GM18498 (cell line): ENCODE data around the gene NME9.

Source experiments
- ATAC-seq: cut with Tn5 transposase; IDR thresholded peaks from one replicate; pipeline ENCODE4 v1.9.1; 2021; ENCODE audit warnings: mild to moderate bottlenecking, moderate library complexity; ENCODE audit not compliant: unreplicated experiment

NME9 gene

DNA sequence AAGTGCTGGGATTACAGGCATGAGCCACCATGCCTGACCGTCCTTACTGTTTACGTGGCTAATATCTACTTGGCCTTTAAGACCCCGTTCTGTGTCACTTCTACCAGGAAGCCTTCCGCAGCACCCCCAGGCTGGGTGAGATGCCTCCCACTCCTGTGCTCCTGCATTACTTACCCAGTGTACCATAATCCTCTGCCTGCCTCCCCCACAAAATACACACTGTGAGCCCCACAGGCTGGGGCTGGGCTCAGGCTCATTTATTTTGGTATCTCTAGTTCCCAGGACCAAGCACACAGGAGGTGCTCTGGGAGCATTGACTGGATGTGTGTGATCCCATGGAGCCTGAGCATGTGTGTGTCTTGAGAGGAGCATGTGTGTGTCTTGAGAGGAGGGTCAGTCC, 33.7 kb upstream of the NME9 start:
- ATAC-seq = no peak

DNA sequence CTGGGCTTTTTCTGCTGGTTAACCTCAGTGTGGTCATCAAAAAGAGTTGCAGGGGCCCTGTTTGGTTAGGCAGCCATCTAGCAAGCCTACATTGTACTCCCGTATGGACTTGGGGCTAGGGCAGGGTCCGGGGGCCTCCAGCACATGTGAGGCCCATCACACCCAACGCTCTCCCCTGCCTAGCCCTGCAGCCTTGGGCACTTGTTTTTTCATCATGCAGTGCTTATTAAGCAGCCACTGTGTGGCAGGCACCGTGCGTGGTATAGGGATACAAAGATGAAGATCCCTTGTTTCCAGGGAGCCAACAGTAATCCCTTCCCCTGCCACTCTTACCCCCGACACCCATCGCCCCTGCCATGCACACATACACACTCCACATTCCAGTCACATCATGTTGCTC, 32.9 kb upstream of the NME9 start:
- no peak for ATAC-seq

DNA sequence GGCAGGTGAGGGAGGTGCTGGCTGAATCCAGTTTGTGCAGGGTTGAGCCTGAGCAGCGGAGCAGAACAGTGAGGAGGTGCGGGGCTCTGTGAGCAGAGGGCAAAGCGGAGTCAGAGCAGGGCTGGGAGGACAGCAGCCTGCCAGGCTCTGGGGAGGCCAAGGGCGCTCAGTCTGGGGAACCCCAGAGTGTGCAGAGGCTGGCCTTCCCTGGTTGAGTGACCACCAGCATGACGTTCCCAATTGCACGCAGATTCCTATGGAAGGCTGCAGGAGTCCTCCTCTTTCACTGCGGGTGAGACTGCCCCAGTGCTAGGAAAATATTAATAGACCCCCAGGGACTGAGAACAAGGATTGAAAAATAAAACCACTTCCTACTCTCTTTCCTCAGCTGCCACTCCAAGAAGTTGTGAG, 31.9 kb upstream of the NME9 start:
- no peak for ATAC-seq

DNA sequence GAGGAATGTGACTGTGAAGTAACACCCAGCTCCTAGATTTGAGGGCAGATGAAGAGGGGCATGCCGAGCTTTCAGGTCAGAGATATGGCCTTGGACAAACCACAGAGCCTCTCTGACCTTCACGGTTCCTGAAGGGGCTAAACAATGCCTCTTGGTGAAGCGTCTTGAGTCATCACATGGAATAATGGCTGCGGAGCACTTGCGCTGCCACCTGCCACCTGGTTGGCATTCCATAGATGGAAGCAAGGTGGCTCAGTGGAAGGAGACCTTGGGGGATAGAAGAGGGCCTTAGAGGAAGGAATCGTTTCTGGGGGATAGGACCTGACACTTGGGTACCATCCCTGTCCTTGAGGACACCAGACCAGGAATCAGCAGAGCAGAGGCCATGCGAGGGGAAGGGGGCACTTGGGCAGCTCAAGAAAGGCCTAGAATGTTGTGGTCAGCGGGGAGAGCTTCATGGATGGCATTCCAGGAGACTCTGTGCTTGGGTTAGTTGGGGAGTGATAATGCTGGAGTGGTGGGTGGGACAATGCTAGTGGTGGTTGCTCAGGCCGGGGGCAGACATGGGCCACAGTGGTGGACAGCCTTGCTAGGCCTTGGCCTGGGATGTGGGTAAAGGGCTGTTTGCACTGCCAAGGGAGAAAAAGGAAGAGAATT, 31.3 kb upstream of the NME9 start:
- ATAC-seq = no peak

DNA sequence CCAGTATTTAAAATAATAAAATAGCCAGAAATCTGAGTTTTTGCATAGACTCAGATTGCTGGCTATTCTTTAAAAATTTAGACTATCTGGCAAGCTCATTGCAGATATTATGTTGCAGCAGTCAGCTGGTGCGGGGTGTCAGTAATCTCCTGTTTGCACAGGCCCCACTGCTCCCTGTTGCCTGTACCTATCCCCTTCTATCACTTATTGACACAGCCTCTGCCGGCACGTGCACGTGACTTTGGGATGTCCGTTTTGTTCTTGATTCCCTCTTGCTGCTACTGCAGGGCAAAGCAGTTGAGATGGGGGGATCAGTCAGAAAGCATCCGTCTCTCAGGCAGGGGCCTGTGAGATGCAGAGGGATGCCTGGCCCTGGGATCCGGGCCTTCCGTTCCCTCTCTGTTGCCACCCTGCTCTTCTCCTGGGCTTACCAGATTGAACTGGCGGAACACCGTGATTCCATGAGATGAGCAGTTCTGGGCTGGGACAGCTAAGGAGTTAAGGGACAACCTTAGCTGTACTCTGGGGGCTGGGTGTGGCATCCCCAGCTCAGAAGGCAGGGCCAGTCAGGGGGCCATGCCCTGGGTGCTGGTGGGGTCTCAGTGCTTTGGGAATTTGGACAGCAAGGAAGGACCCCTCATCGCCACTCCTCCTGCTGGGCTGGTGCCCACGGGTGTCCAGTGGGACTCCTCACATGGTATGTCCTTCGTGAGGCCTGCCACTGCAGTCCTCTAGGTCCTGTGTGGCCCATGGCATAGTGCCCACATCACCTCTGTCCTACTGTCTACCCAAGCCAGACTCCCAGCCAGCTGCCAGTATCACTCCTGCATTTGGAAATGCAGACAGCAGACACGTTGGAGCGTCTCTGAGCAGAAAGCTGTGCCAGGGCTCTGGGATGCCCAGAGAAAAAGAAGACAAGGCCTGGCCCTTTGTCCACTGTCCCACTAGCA, 30.5 kb upstream of the NME9 start:
- no peak for ATAC-seq

DNA sequence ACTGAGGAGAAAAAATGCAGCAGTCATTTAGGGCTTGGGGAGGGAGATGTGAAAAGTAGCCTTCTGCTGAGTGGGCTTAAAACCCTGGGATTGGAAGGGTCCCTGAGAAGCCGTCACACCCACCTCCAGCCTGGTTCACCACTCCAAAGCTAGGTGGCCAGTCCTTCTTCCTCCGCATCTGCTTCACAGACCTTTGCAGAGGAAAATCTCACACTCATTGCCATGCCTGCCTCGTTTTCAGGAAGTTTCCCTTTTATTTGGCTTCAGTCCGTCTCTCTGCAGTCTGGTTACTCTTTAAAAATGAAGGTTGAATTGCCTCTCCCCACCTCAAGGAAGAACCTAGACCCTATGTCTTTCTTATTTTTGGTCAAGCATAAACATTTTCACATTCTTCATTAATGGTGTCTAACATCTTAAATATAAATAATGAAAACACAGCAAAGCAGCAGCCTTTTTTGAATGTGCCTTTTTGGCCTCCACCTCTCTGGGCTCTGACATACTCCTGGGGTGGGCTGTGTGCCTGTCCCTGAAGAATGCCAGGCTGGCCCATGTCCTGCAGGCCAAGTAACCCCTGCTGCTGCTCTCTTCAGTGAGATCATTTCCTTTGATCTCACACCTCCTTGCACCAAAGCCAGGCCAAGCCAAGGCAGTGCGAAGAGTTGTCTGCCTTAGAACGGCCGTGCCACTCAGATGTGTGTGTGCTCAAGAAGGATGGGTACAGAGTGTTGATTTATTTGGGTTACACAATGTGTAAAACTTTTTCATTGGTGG, 29.7 kb upstream of the NME9 start:
- ATAC-seq = no peak

DNA sequence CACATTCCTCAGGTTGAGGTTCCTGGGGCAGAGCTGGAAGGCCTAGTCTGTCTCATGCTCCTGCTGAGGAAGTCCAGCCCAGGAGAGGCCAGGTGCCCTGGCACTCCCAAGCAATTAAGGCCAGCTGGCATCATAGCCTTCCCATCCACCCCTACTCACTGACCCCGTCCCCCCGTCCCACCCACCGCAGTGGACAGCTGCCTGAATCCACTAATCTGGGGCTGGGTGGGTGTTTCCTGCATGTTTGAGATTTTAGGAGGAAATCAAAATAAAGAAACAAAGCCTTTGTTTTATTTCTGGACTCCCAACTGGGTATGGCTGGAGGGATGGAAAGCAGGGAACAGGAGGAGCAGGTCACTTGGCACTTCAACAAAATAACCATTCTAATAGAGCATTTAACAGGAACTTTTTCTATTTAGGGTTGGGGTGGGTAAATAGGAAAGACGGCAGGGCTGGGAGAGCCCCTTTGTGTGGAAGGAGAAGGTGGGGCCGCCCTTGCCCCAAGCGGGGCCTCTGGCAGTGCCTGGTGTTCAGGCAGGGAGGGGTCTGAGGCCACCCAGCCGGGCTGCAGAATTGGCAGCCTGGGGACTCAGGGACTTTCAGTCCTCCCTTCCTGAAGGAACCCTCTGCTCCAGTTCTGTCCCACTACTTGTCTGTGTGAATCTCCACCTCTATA, 27.2 kb upstream of the NME9 start:
- ATAC-seq = no peak

DNA sequence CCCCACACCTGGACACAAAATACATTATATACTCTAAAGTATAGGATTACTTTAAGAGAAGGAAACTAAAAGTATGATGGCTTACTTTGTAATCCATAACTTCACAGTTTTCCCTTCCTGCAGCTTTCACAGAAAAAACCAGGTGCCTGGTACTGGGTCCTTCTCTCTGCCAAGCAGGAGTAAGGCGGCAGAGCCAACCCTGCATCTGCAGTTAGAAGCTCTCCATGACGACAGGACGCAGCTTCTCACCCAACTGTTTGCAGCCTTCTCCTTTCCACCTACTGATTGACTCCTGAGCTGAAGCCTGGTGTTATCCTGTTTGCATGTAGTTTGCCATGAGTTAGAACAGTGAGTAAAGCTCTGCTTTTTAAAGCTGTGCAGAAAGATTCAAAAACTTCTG, 25.4 kb upstream of the NME9 start:
- ATAC-seq = no peak

DNA sequence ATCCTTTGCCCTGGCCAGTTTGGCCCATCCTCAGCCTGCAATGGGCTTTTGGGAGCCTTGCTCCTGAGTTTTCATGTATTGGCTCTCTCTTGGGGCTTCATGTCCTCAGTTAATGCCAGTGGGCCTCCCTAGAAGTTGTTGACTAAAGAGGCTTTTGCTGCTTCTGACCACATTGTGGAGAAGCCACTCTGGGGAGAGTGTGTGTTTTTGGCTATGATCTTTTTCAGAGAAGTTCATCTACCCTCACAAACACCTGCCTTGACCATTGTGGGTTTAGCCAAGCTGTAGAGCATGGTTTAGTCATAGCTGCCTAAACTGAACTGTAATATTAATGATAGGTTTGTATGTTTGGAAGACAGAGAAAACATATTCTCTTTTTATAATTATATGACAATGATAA, 24.7 kb upstream of the NME9 start:
- ATAC-seq = no peak

DNA sequence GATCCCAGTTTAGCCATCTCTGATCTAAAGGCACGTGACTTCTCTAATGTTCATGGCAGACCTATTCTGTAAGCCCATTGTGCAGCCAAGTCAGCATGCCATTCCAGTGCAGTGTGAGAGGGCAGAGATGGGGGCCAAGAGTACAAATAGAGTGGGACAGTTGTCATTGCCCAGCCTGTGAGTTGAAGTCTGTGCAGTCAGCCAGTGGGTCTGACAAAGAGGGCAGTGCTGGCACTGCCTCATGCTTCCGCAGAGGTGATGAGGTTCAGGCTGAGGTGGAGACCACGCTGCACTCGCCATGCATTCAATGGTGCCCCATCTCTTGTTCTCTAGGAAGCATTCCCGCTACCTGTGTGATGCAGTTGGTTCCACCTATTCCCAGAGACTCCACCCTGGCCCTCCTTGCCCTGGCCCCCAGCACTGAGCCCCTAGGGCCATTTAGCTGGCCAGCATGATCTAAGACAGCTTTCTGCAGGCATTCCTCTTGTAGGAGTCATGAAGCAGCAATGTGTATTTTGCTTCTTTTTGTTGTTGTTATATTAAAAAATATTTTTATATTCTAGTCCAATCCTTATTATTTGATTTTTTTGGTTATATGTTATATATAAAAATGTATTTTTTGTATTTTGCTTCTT, 22.4 kb upstream of the NME9 start:
- ATAC-seq = no peak

DNA sequence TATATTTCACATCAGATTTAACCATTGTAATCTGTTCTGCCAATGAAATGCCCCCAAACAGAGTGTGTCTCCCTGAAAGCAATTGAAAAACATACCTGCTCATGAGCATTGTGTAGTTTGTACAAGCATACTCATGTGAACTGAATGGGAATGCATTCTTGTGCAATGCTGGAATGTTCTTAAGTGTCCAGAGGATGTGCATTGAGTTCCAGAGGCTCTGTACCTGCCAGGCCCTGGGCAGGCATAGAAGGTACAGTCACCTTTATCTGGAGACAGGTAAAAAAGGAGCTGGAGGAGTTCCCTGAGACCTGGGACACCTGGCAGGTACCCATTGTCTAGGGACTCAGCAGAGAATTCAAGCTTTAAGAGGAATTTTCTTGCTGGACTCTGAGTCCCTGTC, 21.5 kb upstream of the NME9 start:
- ATAC-seq = no peak

DNA sequence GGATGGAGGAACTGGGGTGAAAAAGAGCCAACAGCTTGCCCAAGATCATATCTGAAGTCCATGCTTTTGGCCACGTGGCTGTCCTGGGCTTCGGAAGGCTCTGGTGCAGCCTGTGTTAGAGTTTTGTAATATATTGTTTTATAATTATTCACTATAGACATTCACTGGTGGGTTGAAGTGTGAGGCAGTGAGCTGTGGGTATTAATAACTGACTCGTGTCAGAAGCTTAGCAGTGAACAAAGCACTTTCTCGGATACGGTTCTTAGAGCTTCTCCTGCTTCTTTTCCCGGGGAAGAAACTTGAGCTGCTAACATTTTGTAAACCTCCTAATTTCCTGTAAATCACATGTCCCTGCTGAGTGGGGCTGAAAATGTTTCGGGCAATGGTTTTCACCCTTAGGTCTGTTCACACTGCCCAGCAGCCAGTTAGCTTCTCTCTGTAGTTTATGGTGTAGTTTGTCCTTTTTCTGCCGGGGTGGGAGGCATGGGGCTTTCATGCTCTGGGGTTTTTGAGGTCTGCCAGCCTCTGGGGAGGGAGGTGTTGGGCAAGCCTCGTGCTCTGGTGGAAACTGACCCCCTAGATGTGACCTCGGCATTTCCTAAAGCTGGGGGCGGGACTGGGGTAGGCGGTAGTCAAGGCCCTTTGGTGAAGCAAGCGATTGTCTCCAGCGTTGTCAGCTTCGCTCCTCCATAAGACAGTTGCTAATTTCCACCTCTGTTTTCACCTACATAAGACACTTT, 20.4 kb upstream of the NME9 start:
- no peak for ATAC-seq

DNA sequence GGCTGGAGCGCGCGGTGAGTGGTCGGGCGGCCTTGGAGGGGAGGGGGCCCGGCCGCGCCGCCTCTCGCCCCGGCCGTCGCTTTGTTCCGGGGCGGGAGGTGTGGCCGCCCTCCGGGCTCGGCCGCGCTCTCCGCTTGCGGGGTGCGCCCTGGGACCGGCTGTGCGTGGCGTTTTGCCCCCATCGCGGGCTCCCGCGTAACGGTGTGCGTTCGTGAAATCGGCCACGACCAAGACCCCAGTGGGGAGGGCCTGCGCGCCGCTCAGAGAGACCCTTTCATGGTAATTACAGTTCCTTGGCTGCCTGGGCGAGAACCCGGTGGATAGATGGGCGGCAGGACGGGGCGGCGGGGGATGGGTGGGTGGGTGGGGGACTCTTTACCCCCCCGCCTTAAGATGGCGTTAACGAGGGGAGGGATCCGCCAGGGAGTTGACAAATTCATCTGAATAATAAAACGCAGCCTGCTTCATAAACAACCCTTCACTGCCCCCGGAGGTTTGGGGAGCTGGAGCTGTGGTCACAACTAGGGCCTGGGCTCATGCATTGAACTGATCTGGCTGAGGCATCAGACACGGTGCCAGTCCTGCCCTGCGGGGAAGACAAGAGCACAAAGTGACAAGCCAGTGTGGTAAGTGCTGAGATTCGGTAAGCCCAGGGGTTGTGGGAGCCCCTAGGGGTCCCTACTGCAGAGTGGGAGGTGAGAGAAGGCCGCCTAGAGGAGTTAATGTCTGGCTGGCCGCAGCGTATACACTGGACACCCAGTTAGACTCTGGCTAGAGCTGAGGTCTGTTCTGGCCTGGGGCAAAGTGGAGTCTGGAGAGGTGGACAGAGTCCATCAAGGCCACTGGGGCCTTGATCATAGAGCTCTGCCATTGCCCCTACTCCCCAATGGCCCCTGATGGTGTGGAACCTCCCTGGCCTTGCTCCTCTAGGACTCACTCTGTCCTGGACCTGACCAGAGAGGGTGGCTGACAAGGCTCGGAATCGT, 19.4 kb upstream of the NME9 start:
- ATAC-seq = no peak

DNA sequence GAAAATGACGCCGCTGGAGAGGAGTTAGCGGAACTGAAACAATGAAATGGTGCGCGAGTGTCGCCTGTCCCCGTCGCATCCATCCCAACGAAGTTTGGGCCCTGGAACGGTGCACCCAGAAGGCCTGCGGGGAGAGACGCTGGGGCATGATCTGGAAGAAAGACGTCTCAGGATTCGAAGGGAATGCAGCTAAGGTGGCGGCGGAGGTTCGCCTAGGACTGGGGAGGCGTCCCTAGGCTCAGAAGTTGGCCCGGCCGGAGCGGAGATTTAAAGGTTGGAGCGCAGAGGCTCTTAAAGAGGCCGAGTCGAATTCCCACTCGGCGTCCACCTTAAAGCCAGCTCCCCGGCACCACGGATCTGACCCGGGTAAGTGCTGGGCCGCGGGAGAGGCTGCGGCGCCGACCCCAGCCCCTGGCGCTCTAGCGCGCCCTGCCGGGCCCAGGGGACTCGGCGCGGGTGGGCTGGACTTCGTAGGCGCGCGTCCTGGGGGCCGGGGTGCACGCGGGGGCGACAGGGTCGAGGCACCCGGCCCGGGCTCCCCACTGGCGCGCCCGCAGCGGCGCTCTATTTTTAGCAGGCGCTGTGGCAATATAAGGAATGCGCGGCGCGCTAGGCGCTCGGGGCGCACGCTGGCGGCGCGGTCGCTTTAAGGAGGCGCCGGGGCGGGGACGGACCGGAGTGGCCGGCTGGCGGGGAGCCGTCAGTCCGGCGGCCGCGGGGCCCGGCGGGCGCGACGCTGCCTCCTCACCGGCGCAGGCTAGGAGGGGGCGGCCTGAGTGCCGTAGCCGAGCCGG, 18.5 kb upstream of the NME9 start, which contains the start of gene MRAS:
TSS of gene MRAS (plus strand) at position 620 of the 794 bp plus-strand sequence. CDS start 24,305 bp downstream, outside the sequence.
- no peak for ATAC-seq

DNA sequence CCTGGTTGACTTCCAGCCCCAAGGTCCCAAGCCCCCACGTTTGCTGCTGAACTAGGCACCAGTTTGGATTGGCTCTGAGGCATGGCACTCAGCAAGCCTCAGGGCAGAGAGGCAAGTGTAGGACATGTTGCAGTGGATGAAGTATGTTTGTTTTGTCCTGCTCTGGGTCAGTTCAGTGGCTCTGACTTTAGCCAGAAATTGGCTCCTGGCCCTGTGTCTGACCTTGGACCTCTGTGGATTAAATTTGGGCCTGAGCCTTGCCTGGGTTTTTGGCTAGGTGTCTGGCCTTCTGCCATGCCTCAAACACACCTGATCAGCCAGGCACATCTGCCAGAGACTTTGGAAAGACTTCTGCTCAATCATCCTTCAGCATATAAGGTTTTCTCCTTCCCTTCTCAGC, 15.1 kb upstream of the NME9 start:
- no peak for ATAC-seq

DNA sequence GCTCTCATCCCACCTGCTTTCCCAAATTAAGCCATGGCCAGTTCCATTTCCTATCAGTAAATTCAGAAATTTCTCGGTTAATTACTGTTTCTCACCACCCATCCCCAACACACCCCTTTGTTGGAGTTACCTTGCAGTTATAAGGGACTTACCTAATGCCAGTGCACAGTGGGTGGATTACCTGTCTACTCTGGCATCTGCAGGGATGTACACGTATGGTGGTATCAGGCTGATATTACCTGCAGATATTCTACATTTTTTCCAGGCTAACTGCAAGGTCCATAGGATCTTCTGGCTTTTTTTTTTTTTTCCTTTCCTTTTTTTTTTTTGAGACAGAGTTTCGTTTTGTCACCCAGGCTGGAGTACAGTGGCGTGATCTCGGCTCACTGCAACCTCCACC, 10.9 kb upstream of the NME9 start:
- ATAC-seq = no peak

DNA sequence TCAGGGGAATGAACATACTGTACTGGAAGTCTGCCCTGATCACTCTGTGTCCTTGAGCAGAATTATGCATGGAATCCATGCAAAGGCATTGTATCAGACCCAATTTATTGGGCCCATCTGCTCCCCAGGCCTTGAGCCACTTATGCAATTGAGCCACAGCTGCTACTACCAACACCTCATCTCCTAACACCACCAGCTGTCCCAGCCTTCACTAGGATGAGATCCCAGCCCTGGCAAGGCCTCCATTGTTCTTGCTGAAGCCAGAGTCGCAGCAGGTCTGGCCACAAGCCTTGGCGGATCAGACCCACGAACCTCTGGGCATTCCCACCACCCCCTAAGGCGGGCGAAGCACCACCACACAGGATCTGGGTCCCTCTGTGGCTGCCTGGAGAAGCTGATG, 9.2 kb upstream of the NME9 start:
- ATAC-seq = no peak

DNA sequence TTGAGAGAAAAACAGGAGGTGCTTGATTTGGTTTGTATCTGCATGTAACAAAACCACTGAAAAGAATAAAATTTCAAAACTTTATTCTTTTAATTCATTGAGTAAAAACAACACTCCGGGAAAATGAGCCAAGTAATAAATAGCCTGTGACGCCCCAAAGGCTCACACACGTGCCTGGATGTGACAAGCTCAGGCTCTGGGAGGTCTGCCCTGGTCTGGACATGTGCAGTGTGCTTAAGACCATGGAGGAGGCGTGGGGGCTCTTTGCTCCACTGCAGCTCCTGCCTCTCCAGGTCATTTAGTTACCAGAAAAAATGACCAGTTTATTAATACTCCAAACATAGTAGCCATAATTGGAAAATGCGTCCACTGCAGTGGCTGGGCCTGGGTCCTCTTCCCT, 8.6 kb upstream of the NME9 start:
- no peak for ATAC-seq
